ENCODE data around the gene ZMAT5.

The ZMAT5 gene

GRCh38 chr22:29766632-29767170, at the start of gene ZMAT5:
Gene ZMAT5, minus strand, starts transcription at chr22:29767007. Its CDS starts 18,463 bp downstream, at chr22:29748544.
- DNase-seq (ENCODE audit: low read depth in 1 of 2, low spot score in 1 of 2), result peak; percentile 81 to 86

- DNase-seq (ENCODE audit: low read depth in 1 of 2, low spot score in 1 of 2), result no peak
These were observed 49.7 kb upstream of the ZMAT5 start for GRCh38 chr22:29816539-29816938.

- no peak for DNase-seq (ENCODE audit: low read depth in 1 of 2, low spot score in 1 of 2)
These were observed 49.3 kb upstream of the ZMAT5 start for GRCh38 chr22:29816128-29816527.

GRCh38 chr22:29815580-29815979, 48.8 kb upstream of the ZMAT5 start:
- no peak for DNase-seq (ENCODE audit: low read depth in 1 of 2, low spot score in 1 of 2)

GRCh38 chr22:29814003-29814402, 47.2 kb upstream of the ZMAT5 start:
- no peak for DNase-seq (ENCODE audit: low read depth in 1 of 2, low spot score in 1 of 2)

- DNase-seq (ENCODE audit: low read depth in 1 of 2, low spot score in 1 of 2), result no peak
These were observed 46.8 kb upstream of the ZMAT5 start for GRCh38 chr22:29813563-29813962.

- DNase-seq (ENCODE audit: low read depth in 1 of 2, low spot score in 1 of 2), result no peak
These were observed 46.3 kb upstream of the ZMAT5 start for GRCh38 chr22:29813126-29813525.

GRCh38 chr22:29811377-29811776, 44.6 kb upstream of the ZMAT5 start:
- DNase-seq (ENCODE audit: low read depth in 1 of 2, low spot score in 1 of 2), result no peak

- no peak for DNase-seq (ENCODE audit: low read depth in 1 of 2, low spot score in 1 of 2)
These were observed 43.4 kb upstream of the ZMAT5 start for GRCh38 chr22:29810216-29810615.

- no peak for DNase-seq (ENCODE audit: low read depth in 1 of 2, low spot score in 1 of 2)
These were observed 39.4 kb upstream of the ZMAT5 start for GRCh38 chr22:29806196-29806595.

- DNase-seq (ENCODE audit: low read depth in 1 of 2, low spot score in 1 of 2), result no peak
These were observed 38.2 kb upstream of the ZMAT5 start for GRCh38 chr22:29804985-29805384.

- DNase-seq (ENCODE audit: low read depth in 1 of 2, low spot score in 1 of 2), result no peak
These were observed 36.4 kb upstream of the ZMAT5 start for GRCh38 chr22:29803190-29803589.

GRCh38 chr22:29801796-29802195, 35.0 kb upstream of the ZMAT5 start:
- no peak for DNase-seq (ENCODE audit: low read depth in 1 of 2, low spot score in 1 of 2)

GRCh38 chr22:29801153-29801552, 34.3 kb upstream of the ZMAT5 start:
- no peak for DNase-seq (ENCODE audit: low read depth in 1 of 2, low spot score in 1 of 2)

GRCh38 chr22:29799217-29799680, 32.4 kb upstream of the ZMAT5 start:
- no peak for DNase-seq (ENCODE audit: low read depth in 1 of 2, low spot score in 1 of 2)

- no peak for DNase-seq (ENCODE audit: low read depth in 1 of 2, low spot score in 1 of 2)
These were observed 32.0 kb upstream of the ZMAT5 start for GRCh38 chr22:29798801-29799200.

GRCh38 chr22:29798318-29798717, 31.5 kb upstream of the ZMAT5 start:
- DNase-seq (ENCODE audit: low read depth in 1 of 2, low spot score in 1 of 2), result no peak

GRCh38 chr22:29797351-29797750, 30.5 kb upstream of the ZMAT5 start:
- no peak for DNase-seq (ENCODE audit: low read depth in 1 of 2, low spot score in 1 of 2)

- no peak for DNase-seq (ENCODE audit: low read depth in 1 of 2, low spot score in 1 of 2)
These were observed 28.9 kb upstream of the ZMAT5 start for GRCh38 chr22:29795663-29796062.

- no peak for DNase-seq (ENCODE audit: low read depth in 1 of 2, low spot score in 1 of 2)
These were observed 26.6 kb upstream of the ZMAT5 start for GRCh38 chr22:29793396-29793795.

GRCh38 chr22:29790061-29790460, 23.3 kb upstream of the ZMAT5 start:
- no peak for DNase-seq (ENCODE audit: low read depth in 1 of 2, low spot score in 1 of 2)

- no peak for DNase-seq (ENCODE audit: low read depth in 1 of 2, low spot score in 1 of 2)
These were observed 21.8 kb upstream of the ZMAT5 start for GRCh38 chr22:29788339-29789279.
